ENCODE results near the gene CGRRF1.

DNA sequence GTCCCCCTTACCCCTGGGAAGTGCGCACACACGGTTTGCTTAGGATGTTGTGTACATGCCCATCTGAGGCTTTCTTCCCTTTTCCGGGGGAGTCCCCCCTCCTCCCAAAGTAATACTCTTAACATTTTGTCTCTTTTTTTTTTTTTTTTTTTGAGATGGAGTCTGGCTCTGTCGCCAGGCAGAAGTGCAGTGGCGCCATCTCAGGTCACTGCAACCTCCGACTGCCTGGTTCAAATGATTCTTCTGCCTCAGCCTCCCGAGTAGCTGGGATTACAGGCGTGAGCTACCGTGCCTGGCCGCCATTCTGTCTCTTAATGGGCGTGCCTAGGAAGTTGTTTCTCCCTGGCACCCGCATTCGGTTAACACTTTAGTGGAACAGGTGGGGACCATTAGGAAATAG, 16.4 kb upstream of the CGRRF1 start:
- TF ChIP-seq YY1 (IDR thresholded peaks at IDR 0.05; ENCODE audit: low read depth), result no peak
- no peak for TF ChIP-seq USF1 (IDR thresholded peaks at IDR 0.05; ENCODE audit: borderline replicate concordance, low read depth)
- TF ChIP-seq, protein P1, sequence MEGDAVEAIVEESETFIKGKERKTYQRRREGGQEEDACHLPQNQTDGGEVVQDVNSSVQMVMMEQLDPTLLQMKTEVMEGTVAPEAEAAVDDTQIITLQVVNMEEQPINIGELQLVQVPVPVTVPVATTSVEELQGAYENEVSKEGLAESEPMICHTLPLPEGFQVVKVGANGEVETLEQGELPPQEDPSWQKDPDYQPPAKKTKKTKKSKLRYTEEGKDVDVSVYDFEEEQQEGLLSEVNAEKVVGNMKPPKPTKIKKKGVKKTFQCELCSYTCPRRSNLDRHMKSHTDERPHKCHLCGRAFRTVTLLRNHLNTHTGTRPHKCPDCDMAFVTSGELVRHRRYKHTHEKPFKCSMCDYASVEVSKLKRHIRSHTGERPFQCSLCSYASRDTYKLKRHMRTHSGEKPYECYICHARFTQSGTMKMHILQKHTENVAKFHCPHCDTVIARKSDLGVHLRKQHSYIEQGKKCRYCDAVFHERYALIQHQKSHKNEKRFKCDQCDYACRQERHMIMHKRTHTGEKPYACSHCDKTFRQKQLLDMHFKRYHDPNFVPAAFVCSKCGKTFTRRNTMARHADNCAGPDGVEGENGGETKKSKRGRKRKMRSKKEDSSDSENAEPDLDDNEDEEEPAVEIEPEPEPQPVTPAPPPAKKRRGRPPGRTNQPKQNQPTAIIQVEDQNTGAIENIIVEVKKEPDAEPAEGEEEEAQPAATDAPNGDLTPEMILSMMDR (IDR thresholded peaks at IDR 0.05), result peak; percentile 19; the same call in 1 of the 2 replicates
- TF ChIP-seq POLR2AphosphoS5 (IDR thresholded peaks at IDR 0.05; ENCODE audit: low read depth, low read length), result no peak
- peak; percentile 92 for TF ChIP-seq RFX5 (IDR thresholded peaks at IDR 0.05; ENCODE audit: low read length)
- TF ChIP-seq ZBTB33 (IDR thresholded peaks at IDR 0.05; ENCODE audit: borderline replicate concordance, low read depth), result no peak
